ENCODE results near the gene USH2A. TPM values are rescaled to one million over a fixed set of nuclear protein-coding genes. Genes with fewer than 3 reads are reported as not detected.

Gene USH2A
- total RNA-seq = 1 to 10 TPM in 3 of 6 experiments, under 1 TPM in 3; 0.19 to 1.8 (median 0.81) TPM
- long read RNA-seq = 0 reads

GRCh38 chr1:216422821-216423520 lies at the start of gene USH2A:
USH2A (minus strand) TSS chr1:216423448; CDS start chr1:216422336, 1,112 bp downstream.
- WGBS (ENCODE audit: insufficient coverage, low coverage, low lambda C conversion rate, missing lambda C conversion rate) = no CpG with 5 or more reads among the region's 5 CpGs
- H3K27ac ChIP-seq = no peak within 1 kb of the TSS
- H3K36me3 ChIP-seq = no peaks in the 10 kb centered on the region
- intact Hi-C loops (cut with DNase I) = no loop called here
- DNase-seq = no peak
- no peak for ATAC-seq
- H3K9me3 ChIP-seq = no peaks in the 10 kb centered on the region
- peaks cover 0 to 9% (median 0%) of the 10 kb centered on the region in 4 donors for H3K4me1 ChIP-seq
- H3K4me3 ChIP-seq = no peak within 1 kb of the TSS
- no peak for TF ChIP-seq CTCF (IDR thresholded peaks at IDR 0.05)
- no peak for TF ChIP-seq POLR2A (IDR thresholded peaks at IDR 0.05)
- no peaks in the 10 kb centered on the region for H3K27me3 ChIP-seq

- Histone ChIP-seq H3K36me3 (no peaks in the 10 kb centered on the region), H3K4me1 (no peaks in the 10 kb centered on the region), H3K27me3 (no peaks in the 10 kb centered on the region), H3K9me3 (no peaks in the 10 kb centered on the region), H3K27ac (no peak overlapping the region), H3K4me3 (no peak overlapping the region)
- intact Hi-C loops (cut with DNase I) = no loop called here
- ATAC-seq = no peak
- 74% methylated on average over 3 of the region's 3 CpGs for WGBS (ENCODE audit: insufficient coverage, low coverage, low lambda C conversion rate, missing lambda C conversion rate)
- no peak for DNase-seq
- TF ChIP-seq CTCF (IDR thresholded peaks at IDR 0.05) (no peak), POLR2A (IDR thresholded peaks at IDR 0.05) (no peak)
Measured at GRCh38 chr1:216466162-216466801, 43.0 kb upstream of the USH2A start.

- Histone ChIP-seq H3K4me1 (no peaks in the 10 kb centered on the region), H3K27ac (no peak overlapping the region), H3K27me3 (no peaks in the 10 kb centered on the region), H3K9me3 (no peaks in the 10 kb centered on the region), H3K4me3 (no peak overlapping the region), H3K36me3 (no peaks in the 10 kb centered on the region)
- WGBS (ENCODE audit: insufficient coverage, low coverage, low lambda C conversion rate, missing lambda C conversion rate) = 5% methylated on average over 1 of the region's 1 CpG
- no peak for DNase-seq
- intact Hi-C loops (cut with DNase I) = no loop called here
- ATAC-seq = peak in 1 of 4 donors; percentile 36
- TF ChIP-seq CTCF (IDR thresholded peaks at IDR 0.05) = no peak
Measured at GRCh38 chr1:216464489-216464888, 41.2 kb upstream of the USH2A start.

GRCh38 chr1:216462066-216462775 lies 39.0 kb upstream of the USH2A start:
- Histone ChIP-seq H3K9me3 (no peaks in the 10 kb centered on the region), H3K4me3 (no peak overlapping the region), H3K27me3 (no peaks in the 10 kb centered on the region), H3K27ac (no peak overlapping the region), H3K4me1 (no peaks in the 10 kb centered on the region), H3K36me3 (no peaks in the 10 kb centered on the region)
- intact Hi-C loops (cut with DNase I) = no loop called here
- ATAC-seq = no peak
- 45% methylated on average over 3 of the region's 3 CpGs for WGBS (ENCODE audit: insufficient coverage, low coverage, low lambda C conversion rate, missing lambda C conversion rate)
- no peak for DNase-seq
- no peak for TF ChIP-seq POLR2A (IDR thresholded peaks at IDR 0.05)
- no peak for TF ChIP-seq CTCF (IDR thresholded peaks at IDR 0.05)
